Activated naive CD8-positive, alpha-beta T cell (primary cell): ENCODE data around the gene PAFAH1B1.

ENCODE experiments used
- H3K27ac Mint-ChIP-seq: one replicate; pipeline ENCODE4 v1.8.0; 2021; ENCODE audit warnings: mixed read lengths
- H3K27me3 Mint-ChIP-seq: one replicate; pipeline ENCODE4 v1.8.0; 2021; ENCODE audit warnings: mixed read lengths
- H3K36me3 Mint-ChIP-seq: one replicate; pipeline ENCODE4 v1.8.0; 2021; ENCODE audit warnings: mixed read lengths
- H3K4me1 Mint-ChIP-seq: one replicate; pipeline ENCODE4 v1.8.0; 2021; ENCODE audit warnings: low read depth, mixed read lengths
- H3K4me3 Mint-ChIP-seq: one replicate; pipeline ENCODE4 v1.8.0; 2021; ENCODE audit warnings: mild to moderate bottlenecking, mixed read lengths
- H3K9me3 Mint-ChIP-seq: one replicate; pipeline ENCODE4 v1.8.0; 2021; ENCODE audit warnings: low read depth, mixed read lengths

The PAFAH1B1 gene

GRCh38 chr17:2687074-2687418 lies 93.6 kb downstream of the PAFAH1B1 start:
- H3K4me3 Mint-ChIP-seq = no peak overlapping the region
- peak overlapping the region; percentile 41 for H3K27ac Mint-ChIP-seq
- H3K4me1 Mint-ChIP-seq = peaks cover 3% of the 10 kb centered on the region
- no peaks in the 10 kb centered on the region for H3K9me3 Mint-ChIP-seq
- no peaks in the 10 kb centered on the region for H3K27me3 Mint-ChIP-seq
- no peaks in the 10 kb centered on the region for H3K36me3 Mint-ChIP-seq

GRCh38 chr17:2688351-2689342 lies 95.2 kb downstream of the PAFAH1B1 start:
- H3K27ac Mint-ChIP-seq = no peak overlapping the region
- H3K4me1 Mint-ChIP-seq = peaks cover 3% of the 10 kb centered on the region
- H3K9me3 Mint-ChIP-seq = no peaks in the 10 kb centered on the region
- no peaks in the 10 kb centered on the region for H3K27me3 Mint-ChIP-seq
- no peak overlapping the region for H3K4me3 Mint-ChIP-seq
- no peaks in the 10 kb centered on the region for H3K36me3 Mint-ChIP-seq

DNA sequence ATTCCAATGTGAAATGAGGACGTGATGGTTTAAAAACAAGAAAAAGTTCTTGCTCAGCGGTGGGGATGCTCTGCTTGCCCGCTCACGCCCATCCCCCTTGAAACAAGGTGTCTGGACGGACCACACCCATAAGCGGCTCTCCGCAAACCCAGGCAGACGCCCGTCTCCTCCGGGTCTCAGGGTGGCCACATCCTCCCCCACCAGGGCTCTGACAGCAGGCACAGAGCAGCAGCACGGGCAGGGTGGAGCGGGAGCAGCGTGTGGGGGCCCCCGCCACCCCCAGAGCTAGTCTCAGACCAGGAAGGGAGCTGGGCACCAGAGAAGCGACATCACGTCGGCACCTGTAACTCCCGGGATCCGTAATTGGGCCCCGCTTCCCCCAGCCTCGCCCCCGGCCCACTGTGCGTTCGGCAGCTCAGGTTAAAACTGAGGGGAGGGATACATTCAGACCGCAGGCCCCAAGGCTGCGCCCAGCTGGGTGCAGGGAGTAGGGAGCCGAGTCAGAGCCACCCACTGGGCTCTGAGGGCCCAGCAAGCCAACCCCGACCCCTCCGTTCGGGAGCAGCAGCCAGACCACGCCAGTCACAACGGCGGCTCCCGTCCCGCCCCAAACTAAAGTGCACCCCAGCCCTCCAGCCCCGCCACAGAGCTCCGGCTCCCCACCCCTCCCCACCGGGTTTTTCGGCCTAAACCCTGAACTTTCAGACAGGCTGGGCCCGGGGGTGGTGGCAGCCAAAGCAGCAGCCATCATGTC lies 96.1 kb downstream of the PAFAH1B1 start:
- Mint-ChIP-seq H3K4me3 (no peak overlapping the region), H3K4me1 (peaks cover 3% of the 10 kb centered on the region), H3K27me3 (no peaks in the 10 kb centered on the region), H3K9me3 (no peaks in the 10 kb centered on the region), H3K36me3 (no peaks in the 10 kb centered on the region), H3K27ac (no peak overlapping the region)

GRCh38 chr17:2690165-2691068 lies 97.0 kb downstream of the PAFAH1B1 start:
- Mint-ChIP-seq H3K9me3 (no peaks in the 10 kb centered on the region), H3K4me3 (no peak overlapping the region), H3K27me3 (no peaks in the 10 kb centered on the region), H3K36me3 (no peaks in the 10 kb centered on the region), H3K4me1 (peaks cover 3% of the 10 kb centered on the region), H3K27ac (no peak overlapping the region)

DNA sequence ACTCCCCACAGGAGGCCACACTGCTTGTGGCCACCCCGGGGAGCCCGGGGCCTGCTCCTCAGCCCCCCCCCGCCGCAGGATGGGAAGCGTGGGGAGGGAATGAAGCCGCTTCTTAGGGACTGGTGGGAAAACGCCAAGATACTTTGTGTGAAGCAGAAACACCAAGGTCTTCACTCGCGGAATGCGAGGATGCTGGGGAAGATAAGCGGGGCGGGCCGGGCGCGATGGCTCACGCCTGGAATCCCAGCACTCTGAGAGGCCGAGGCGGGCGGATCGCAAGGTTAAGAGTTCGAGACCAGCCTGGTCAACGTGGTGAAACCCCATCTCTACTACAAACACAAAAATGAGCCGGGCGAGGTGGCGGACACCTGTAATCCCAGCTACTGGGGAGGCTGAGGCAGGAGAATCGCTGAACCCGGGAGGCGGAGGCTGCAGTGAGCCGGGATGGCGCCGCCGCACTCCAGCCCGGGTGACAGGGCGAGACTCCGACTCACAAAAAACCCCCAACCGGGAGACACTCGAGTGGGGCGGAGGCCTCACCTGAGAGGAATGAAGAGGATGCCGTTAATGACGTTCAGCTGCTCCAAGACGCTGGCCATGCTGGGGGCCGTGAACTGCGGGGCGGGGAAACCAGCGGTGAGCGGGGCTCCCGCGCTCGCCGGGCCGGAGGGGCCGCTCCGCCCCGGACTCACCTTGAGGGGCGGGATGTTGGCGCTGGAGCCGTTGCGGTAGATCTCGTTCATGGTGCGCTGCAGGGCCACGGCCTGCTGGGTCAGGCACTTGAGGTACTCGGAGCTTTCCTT lies 97.8 kb downstream of the PAFAH1B1 start:
- Mint-ChIP-seq H3K36me3 (no peaks in the 10 kb centered on the region), H3K4me1 (peaks cover 3% of the 10 kb centered on the region), H3K9me3 (no peaks in the 10 kb centered on the region), H3K27ac (no peak overlapping the region), H3K4me3 (no peak overlapping the region), H3K27me3 (no peaks in the 10 kb centered on the region)

GRCh38 chr17:2691965-2692780 lies 98.7 kb downstream of the PAFAH1B1 start:
- Mint-ChIP-seq H3K36me3 (no peaks in the 10 kb centered on the region), H3K27ac (no peak overlapping the region), H3K27me3 (no peaks in the 10 kb centered on the region), H3K9me3 (no peaks in the 10 kb centered on the region), H3K4me1 (peaks cover 3% of the 10 kb centered on the region), H3K4me3 (no peak overlapping the region)

DNA sequence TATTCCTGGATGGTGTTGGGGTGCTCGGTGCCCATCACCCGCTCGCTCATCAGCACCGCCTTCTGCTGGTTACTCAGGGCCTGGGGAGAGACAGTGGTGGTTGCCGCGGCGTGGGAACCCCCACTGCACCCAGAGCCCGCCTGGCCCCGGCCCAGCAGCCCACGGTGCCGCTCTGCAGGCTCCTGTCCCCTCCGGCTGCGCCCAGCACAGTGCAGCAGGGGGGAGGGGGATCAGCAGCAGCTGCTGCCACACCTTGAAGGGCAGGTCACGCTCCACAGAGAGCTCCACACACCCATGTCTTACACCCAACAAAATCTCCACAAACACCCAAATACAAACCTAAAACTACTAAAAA lies 99.3 kb downstream of the PAFAH1B1 start:
- Mint-ChIP-seq H3K4me3 (no peak overlapping the region), H3K27me3 (no peaks in the 10 kb centered on the region), H3K4me1 (peaks cover 3% of the 10 kb centered on the region), H3K9me3 (no peaks in the 10 kb centered on the region), H3K36me3 (no peaks in the 10 kb centered on the region), H3K27ac (no peak overlapping the region)

- Mint-ChIP-seq H3K4me1 (no peaks in the 10 kb centered on the region), H3K9me3 (no peaks in the 10 kb centered on the region), H3K36me3 (no peaks in the 10 kb centered on the region), H3K27ac (no peak overlapping the region), H3K27me3 (no peaks in the 10 kb centered on the region), H3K4me3 (no peak overlapping the region)
These were observed 100.3 kb downstream of the PAFAH1B1 start for GRCh38 chr17:2693561-2694380.

DNA sequence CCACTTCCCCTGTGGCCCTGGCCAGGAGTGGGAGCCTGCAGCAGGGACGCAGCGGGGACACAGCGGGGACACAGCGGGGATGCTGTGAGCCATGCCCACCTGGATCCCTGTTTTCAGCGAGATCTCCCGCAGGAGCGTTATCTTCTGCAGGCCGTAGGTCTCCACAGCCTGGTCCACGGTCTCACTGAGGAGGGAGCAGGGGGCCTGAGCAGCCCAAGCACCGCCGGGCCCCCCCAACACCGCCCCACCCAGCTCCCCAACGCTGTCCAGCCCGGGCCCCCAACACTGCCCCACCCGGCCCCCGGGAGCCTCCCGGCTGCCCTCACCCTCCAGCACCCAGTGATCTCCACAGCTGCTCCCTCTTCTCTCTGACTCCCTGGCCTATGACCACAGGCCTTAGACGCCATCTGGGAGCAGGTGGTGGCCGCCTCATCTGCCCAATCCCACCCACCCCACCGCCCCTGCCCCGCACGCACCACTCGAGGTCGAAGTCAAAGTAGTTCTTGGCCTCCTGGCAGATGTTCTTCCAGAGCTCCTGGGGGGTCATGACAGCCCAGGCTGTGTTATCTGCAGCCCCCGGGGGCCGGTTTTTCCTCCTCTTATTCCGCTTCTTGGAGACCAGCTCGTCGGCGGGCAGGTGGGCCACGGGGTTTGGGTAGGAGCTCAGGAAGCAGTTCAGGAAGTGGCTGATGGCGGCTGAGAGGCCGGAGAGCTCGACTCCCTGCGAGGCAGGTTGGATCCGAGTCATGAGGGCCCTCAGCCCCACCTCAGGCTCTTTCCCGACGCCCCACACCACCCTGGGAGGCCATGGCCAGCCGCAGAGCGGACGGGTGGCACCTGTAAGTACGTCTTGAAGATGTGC lies 101.2 kb downstream of the PAFAH1B1 start:
- H3K4me3 Mint-ChIP-seq = no peak overlapping the region

DNA sequence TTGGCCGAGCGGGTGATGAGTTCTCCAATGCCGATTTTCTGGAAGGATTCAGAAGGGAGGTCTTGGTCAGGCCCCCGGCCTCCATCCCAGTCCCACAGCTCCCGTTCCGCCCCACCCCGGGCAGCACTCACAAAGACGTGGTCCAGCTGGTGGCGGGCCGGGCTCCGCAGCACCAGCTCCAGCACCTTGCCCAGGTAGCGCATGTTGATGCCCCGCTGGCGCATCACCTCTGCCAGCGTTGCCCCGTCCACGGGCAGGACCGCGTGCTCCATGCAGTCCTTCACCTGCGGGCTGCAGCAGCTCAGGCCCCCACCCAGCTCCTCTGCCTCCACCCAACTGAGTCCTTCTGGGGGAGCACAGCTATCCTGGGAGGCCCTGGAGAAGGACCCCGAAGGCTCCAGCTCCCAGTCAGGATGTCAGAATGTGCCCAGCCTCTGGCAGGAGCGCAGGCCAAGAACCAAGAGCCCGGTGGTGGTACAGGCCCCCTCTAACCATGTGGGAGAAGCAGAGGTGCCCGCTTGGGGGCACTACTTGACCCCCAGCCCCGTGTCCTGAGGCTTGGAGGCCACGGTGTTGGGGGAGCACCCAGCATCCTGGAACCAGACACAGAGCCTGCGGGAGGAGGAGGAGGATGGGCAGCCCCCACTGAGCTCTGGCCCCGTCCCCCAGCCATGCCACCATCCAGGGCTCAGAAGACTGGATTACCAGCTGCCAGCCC lies 101.9 kb downstream of the PAFAH1B1 start:
- H3K9me3 Mint-ChIP-seq = no peaks in the 10 kb centered on the region
- no peaks in the 10 kb centered on the region for H3K36me3 Mint-ChIP-seq
- H3K27ac Mint-ChIP-seq = no peak overlapping the region
- H3K4me3 Mint-ChIP-seq = no peak overlapping the region
- no peaks in the 10 kb centered on the region for H3K27me3 Mint-ChIP-seq
- no peaks in the 10 kb centered on the region for H3K4me1 Mint-ChIP-seq

More for the DNA sequence above, 101.2 kb downstream of the PAFAH1B1 start:
- H3K27me3 Mint-ChIP-seq = no peaks in the 10 kb centered on the region
- H3K27ac Mint-ChIP-seq = no peak overlapping the region
- H3K4me1 Mint-ChIP-seq = no peaks in the 10 kb centered on the region
- no peaks in the 10 kb centered on the region for H3K9me3 Mint-ChIP-seq
- H3K36me3 Mint-ChIP-seq = no peaks in the 10 kb centered on the region

GRCh38 chr17:2695961-2696760 lies 102.7 kb downstream of the PAFAH1B1 start:
- Mint-ChIP-seq H3K27me3 (no peaks in the 10 kb centered on the region), H3K27ac (no peak overlapping the region), H3K36me3 (no peaks in the 10 kb centered on the region), H3K4me1 (no peaks in the 10 kb centered on the region), H3K4me3 (no peak overlapping the region), H3K9me3 (no peaks in the 10 kb centered on the region)
